Measurements from ENCODE around the gene IRS2. TPM values are rescaled to one million over a fixed set of nuclear protein-coding genes. Genes with fewer than 3 reads are reported as not detected.

The IRS2 gene
- total and polyA plus RNA-seq, 3 donors from 2014 or later = 6.9 to 33.4 (median 23.9) TPM

DNA sequence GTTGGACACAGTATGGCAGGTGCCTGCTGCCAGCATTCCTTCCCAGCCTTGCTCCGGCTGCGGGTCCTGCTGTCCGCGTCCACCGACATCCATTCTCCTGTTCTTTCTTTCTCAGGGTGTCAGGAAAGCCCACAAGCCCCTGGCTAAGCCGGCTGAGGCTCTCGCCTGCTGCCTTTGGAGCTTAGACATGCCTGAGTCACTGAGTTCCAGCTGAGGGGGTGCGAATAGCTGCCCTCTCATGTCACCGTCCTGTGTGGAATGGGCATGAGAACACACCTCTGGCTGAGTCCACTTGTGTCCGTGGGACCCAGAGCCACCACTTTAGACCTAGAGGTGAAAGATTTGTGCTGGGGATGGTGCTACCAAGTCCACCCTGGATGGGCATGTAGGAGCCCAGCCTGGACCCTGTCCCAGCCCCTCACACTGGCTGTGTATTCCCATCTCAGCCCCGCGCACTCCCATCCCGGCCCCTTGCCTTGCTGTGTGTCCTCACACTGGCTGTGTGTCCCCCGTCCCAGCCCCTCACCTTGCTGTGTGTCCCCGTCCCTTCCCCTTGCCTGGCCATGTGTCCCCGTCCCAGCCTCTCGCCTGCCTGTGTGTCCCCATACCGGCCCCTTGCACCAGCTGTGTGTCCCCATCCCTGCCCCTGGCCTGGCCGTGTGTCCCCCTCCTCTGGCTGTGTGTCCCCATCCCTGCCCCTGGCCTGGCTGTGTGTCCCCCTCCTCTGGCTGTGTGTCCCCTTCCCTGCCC, 24.6 kb upstream of the IRS2 start:
- Histone ChIP-seq H3K4me1 (no peaks in the 10 kb centered on the region), H3K9me3 (no peaks in the 10 kb centered on the region), H3K4me3 (no peak overlapping the region), H3K27ac (no peak overlapping the region), H3K36me3 (ENCODE audit: low read depth, missing control alignments) (no peaks in the 10 kb centered on the region), H3K27me3 (no peaks in the 10 kb centered on the region)
- TF ChIP-seq POLR2A (IDR thresholded peaks at IDR 0.05) = no peak
- TF ChIP-seq, protein P1, sequence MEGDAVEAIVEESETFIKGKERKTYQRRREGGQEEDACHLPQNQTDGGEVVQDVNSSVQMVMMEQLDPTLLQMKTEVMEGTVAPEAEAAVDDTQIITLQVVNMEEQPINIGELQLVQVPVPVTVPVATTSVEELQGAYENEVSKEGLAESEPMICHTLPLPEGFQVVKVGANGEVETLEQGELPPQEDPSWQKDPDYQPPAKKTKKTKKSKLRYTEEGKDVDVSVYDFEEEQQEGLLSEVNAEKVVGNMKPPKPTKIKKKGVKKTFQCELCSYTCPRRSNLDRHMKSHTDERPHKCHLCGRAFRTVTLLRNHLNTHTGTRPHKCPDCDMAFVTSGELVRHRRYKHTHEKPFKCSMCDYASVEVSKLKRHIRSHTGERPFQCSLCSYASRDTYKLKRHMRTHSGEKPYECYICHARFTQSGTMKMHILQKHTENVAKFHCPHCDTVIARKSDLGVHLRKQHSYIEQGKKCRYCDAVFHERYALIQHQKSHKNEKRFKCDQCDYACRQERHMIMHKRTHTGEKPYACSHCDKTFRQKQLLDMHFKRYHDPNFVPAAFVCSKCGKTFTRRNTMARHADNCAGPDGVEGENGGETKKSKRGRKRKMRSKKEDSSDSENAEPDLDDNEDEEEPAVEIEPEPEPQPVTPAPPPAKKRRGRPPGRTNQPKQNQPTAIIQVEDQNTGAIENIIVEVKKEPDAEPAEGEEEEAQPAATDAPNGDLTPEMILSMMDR (IDR thresholded peaks at IDR 0.05) = no peak
- 86 to 94% methylated on average over 19 of the region's 19 CpGs for WGBS, 2 donors
- no peak for DNase-seq
- intact Hi-C loops (cut with DNase I; ENCODE audit: low total_unique reads) = no loop called here

DNA sequence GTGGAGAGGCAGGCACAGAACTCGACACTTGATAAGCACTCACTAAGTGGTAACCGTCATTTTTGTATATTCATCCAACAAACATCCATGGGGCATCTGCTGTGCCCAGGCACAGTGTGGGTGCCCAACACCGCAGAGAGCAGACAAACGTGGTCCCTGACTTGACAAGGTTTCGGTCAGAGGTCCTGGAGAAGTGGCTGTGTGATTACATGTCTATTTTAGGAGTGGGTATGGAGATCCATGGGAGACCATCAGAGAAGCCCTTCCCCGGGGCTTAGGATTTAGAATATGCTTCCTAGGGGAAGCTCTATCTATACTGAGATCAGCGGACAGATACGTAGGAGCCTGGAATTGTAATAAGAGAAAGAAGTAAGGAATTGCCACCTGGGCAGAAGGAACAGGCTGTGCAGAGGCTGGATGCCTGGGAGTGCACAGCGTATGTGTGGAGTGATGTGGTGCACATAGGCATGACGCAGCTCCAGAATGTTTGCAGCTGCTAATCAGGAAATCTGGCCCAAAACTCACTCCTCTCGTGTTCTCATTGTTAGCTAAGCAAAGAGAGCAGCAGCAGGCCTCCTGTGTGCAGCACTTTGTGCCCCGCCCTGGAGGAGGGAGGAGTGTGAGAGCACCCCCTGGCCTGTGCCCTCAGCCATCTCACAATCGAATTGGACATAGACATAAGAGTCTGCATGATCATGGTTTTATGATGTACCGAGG, 23.0 kb upstream of the IRS2 start:
- no peak overlapping the region for H3K27ac ChIP-seq
- intact Hi-C loops (cut with DNase I; ENCODE audit: low total_unique reads) = no loop called here
- 77 to 85% methylated on average over 14 of the region's 14 CpGs for WGBS, 2 donors
- H3K27me3 ChIP-seq = no peaks in the 10 kb centered on the region
- no peak for DNase-seq
- H3K9me3 ChIP-seq = no peaks in the 10 kb centered on the region
- TF ChIP-seq, protein P1 (IDR thresholded peaks at IDR 0.05) = no peak
- no peak for TF ChIP-seq POLR2A (IDR thresholded peaks at IDR 0.05)
- no peaks in the 10 kb centered on the region for H3K4me1 ChIP-seq
- no peaks in the 10 kb centered on the region for H3K36me3 ChIP-seq (ENCODE audit: low read depth, missing control alignments)
- H3K4me3 ChIP-seq = no peak overlapping the region

DNA sequence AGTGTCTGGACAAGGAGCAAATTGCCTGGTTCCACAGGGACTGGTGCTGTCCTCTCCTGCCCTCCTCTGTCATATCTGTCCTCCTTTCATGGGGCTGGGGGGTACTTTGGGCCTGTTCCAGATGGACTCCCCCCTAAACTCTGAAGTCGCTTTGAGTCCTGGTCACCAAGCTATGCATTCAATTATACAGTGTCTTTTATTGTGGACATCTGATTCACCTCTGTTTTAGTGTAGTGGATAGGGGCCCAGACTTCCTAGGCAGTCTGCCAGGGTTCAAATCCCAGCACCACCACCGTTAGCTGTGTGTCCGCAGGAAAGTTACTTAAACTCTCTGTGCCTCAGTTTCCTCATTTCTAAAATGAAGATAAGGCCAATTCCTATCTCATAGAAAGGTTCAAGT, 21.0 kb upstream of the IRS2 start:
- WGBS, 2 donors = 85 to 90% methylated on average over 3 of the region's 3 CpGs
- TF ChIP-seq POLR2A (IDR thresholded peaks at IDR 0.05) = no peak
- TF ChIP-seq, protein P1 (IDR thresholded peaks at IDR 0.05) = no peak

DNA sequence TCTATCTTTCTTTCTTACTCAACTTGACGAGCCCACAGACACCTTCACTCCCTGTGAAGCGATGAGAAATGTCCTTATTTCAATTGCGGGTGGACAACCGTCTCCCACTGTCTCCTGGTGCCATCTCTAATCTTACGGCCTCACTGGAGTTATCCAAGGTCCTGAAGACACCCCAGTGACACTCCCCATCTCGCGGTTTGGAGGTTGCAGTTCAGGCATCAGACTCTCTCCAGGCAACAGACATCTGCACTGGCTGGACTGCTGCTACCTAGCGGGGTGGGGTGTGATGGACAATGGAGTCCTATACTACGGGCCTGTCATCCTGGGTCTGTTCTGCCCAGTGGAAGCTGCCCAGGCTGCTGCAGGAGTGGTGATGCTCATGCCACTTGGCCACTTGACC, 18.3 kb upstream of the IRS2 start:
- H3K36me3 ChIP-seq (ENCODE audit: low read depth, missing control alignments) = no peaks in the 10 kb centered on the region
- no peaks in the 10 kb centered on the region for H3K4me1 ChIP-seq
- no peaks in the 10 kb centered on the region for H3K27me3 ChIP-seq
- no peak for DNase-seq
- intact Hi-C loops (cut with DNase I; ENCODE audit: low total_unique reads) = no loop called here
- 73 to 81% methylated on average over 9 of the region's 9 CpGs for WGBS, 2 donors
- no peak overlapping the region for H3K27ac ChIP-seq
- H3K9me3 ChIP-seq = no peaks in the 10 kb centered on the region
- no peak for TF ChIP-seq POLR2A (IDR thresholded peaks at IDR 0.05)
- TF ChIP-seq, protein P1 (IDR thresholded peaks at IDR 0.05) = no peak
- H3K4me3 ChIP-seq = no peak overlapping the region

More for the DNA sequence above, 21.0 kb upstream of the IRS2 start:
- Histone ChIP-seq H3K9me3 (no peaks in the 10 kb centered on the region), H3K36me3 (ENCODE audit: low read depth, missing control alignments) (no peaks in the 10 kb centered on the region), H3K4me3 (no peak overlapping the region), H3K27ac (no peak overlapping the region), H3K4me1 (no peaks in the 10 kb centered on the region), H3K27me3 (no peaks in the 10 kb centered on the region)
- intact Hi-C loops (cut with DNase I; ENCODE audit: low total_unique reads) = no loop called here
- no peak for DNase-seq

Data from testis (tissue), 3 donors.